Psoas muscle (tissue), 8 donors: ENCODE data around the gene SURF2. TPM values are rescaled to one million over a fixed set of nuclear protein-coding genes. Genes with fewer than 3 reads are reported as not detected.

Experiments
- ATAC-seq, 4 donors: fragments of 200-7000 bp; cut with Tn5 transposase; one replicate each; pipeline ENCODE4 v1.9.1; 2020; ENCODE audit warnings: moderate library complexity in 3 of 4, mild to moderate bottlenecking in 2 of 4
- DNase-seq, 2 donors: peaks; one replicate each; pipeline ENCODE4 v3.0.0-alpha.2; 2020
- H3K27ac ChIP-seq: fragments of 200-600 bp; one replicate; pipeline ENCODE4 v1.8.0; 2022
- H3K27me3 ChIP-seq, 3 donors: fragments of 200-600 bp in 1 of 3; one replicate each; pipeline versions ENCODE4 v1.6.1 to v1.8.0; 2013 to 2022; ENCODE audit warnings: low read length in 2 of 3, mild to moderate bottlenecking in 2 of 3, moderate library complexity in 1 of 3; ENCODE audit not compliant: insufficient read depth in 3 of 3
- H3K36me3 ChIP-seq, 2 donors: fragments of 200-600 bp in 1 of 2; one replicate each; pipeline versions ENCODE4 v1.6.1 to v1.8.0; 2013 to 2022; ENCODE audit warnings: low read depth in 1 of 2, mild to moderate bottlenecking in 1 of 2, moderate library complexity in 1 of 2; ENCODE audit not compliant: insufficient read depth in 1 of 2
- H3K4me1 ChIP-seq: fragments of 200-600 bp; one replicate; pipeline ENCODE4 v1.8.0; 2022
- H3K4me3 ChIP-seq: fragments of 200-600 bp; one replicate; pipeline ENCODE4 v1.8.0; 2022; ENCODE audit warnings: mild to moderate bottlenecking
- H3K9me3 ChIP-seq: fragments of 200-600 bp; one replicate; pipeline ENCODE4 v1.8.0; 2022
- WGBS, 3 donors: extraction: QIAGEN DNeasy Blood & Tissue Kit; methylation state at CpG; one replicate each; pipeline versions ENCODE4 v1.1.6 to v1.1.7; 2013; 5-methylcytosine and 5-hydroxymethylcytosine counted together
- intact Hi-C, 2 donors: fragments of 100-400 bp; cut with DNase I; formaldehyde crosslinking; loops; one replicate each; pipeline versions ENCODE4 v1.11.0 to v1.14.2; 2022
- polyA plus RNA-seq, 3 donors: library from polyadenylated mRNA; stranded (reverse); fragments of 200-250 nt; gene quantifications; one replicate each; pipeline ENCODE4 v1.2.3, GENCODE V29; 2013
- total RNA-seq, 4 donors: library from RNA; stranded (reverse); fragmentation: NEBNext Ultra II Directional in 2 of 4; extraction: Animal tissue kit (Norgen Biotek cat#: 25700) in 2 of 4; gene quantifications; one replicate each; pipeline versions ENCODE4 v1.2.1 to v1.2.4, GENCODE V29; 2021 to 2023
- TF ChIP-seq, protein P1 (sequence below): fragments of 200-600 bp; IDR thresholded peaks from one replicate; pipeline ENCODE4 v1.8.0; 2022; ENCODE audit warnings: antibody characterized with exemption
- donor health status: healthy with polysubstance abuse.
- donor health status: DM: no; HTN: no; CAD: no; lungs with moderate emphysema.
- donor health status: Bipolar disorder and iron deficiency.
- donor health status: healthy.
- donor health status: DM: yes; HTN: yes; CAD: no.
- donor health status: DM: no; HTN: no; CAD: no.
- donor health status: DM: no; HTN: no; CAD: no.
- donor health status: DM: yes; HTN: yes; CAD: no.

Gene SURF2
- total and polyA plus RNA-seq, 7 donors: 10.9 to 50.6 (median 13.8) TPM

DNA sequence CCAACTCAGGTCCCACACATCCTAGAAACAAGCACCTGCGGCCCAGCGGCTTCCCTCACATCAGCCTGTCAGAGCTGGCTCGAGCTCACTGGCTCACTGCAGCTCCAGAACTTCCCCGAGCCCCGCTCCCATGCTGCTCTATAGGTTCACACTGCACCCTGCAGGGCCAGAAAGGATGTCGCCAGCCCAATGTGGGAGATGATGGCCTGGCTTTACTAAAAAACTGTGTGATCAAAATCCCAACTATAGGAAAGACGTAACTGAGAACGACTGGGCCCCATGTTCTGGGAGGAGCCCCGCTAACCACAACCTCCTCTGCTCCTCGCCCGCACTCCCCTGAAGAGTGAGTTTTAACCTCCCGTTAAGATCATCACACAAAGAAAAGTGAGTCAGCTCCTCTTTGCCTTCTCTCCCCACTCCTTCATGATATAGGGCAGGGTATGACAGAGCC, 14.9 kb downstream of the SURF2 start:
- WGBS, 3 donors: 67 to 76% (median 69%) methylated on average over 12 of the region's 12 CpGs
- peaks cover 0 to 35% of the 10 kb centered on the region in 2 donors for H3K36me3 ChIP-seq
- H3K27ac ChIP-seq: no peak overlapping the region
- no peaks in the 10 kb centered on the region for H3K27me3 ChIP-seq
- no peaks in the 10 kb centered on the region for H3K9me3 ChIP-seq
- no peak overlapping the region for H3K4me3 ChIP-seq
- peaks cover 71% of the 10 kb centered on the region for H3K4me1 ChIP-seq
- ATAC-seq: no peak
- no peak for DNase-seq
- TF ChIP-seq, protein P1, sequence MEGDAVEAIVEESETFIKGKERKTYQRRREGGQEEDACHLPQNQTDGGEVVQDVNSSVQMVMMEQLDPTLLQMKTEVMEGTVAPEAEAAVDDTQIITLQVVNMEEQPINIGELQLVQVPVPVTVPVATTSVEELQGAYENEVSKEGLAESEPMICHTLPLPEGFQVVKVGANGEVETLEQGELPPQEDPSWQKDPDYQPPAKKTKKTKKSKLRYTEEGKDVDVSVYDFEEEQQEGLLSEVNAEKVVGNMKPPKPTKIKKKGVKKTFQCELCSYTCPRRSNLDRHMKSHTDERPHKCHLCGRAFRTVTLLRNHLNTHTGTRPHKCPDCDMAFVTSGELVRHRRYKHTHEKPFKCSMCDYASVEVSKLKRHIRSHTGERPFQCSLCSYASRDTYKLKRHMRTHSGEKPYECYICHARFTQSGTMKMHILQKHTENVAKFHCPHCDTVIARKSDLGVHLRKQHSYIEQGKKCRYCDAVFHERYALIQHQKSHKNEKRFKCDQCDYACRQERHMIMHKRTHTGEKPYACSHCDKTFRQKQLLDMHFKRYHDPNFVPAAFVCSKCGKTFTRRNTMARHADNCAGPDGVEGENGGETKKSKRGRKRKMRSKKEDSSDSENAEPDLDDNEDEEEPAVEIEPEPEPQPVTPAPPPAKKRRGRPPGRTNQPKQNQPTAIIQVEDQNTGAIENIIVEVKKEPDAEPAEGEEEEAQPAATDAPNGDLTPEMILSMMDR: no peak
- intact Hi-C loops: no loop called here

DNA sequence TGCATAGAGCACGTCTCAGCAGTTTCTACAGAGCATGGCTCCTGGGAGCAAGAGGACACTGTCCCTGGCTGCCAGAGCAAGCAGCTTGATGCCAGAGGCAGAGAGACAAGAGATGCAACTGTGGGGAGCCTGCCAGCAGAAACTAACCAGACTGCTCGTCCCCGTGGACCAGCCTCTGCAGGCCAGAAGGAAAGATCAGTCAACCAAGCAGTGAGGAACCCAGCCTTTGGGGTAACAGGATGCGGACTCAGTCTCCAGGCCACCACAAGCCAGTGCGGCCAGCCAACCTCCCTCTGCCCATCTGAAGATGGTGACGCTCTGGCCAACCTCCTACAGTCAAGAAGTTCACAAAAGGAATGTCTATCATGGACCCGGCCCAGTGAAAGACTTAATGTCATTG, 15.8 kb downstream of the SURF2 start:
- TF ChIP-seq, protein P1: no peak
- H3K4me3 ChIP-seq: peak overlapping the region; percentile 4
- ATAC-seq (no peak), DNase-seq (peak; percentile 53 to 81)
- peak overlapping the region; percentile 15 for H3K27ac ChIP-seq
- intact Hi-C loops: no loop called here
- no peaks in the 10 kb centered on the region for H3K27me3 ChIP-seq
- H3K36me3 ChIP-seq: peaks cover 0 to 26% of the 10 kb centered on the region in 2 donors
- WGBS, 3 donors: 31 to 47% (median 38%) methylated on average over 7 of the region's 7 CpGs
- H3K9me3 ChIP-seq: no peaks in the 10 kb centered on the region
- peaks cover 77% of the 10 kb centered on the region for H3K4me1 ChIP-seq

DNA sequence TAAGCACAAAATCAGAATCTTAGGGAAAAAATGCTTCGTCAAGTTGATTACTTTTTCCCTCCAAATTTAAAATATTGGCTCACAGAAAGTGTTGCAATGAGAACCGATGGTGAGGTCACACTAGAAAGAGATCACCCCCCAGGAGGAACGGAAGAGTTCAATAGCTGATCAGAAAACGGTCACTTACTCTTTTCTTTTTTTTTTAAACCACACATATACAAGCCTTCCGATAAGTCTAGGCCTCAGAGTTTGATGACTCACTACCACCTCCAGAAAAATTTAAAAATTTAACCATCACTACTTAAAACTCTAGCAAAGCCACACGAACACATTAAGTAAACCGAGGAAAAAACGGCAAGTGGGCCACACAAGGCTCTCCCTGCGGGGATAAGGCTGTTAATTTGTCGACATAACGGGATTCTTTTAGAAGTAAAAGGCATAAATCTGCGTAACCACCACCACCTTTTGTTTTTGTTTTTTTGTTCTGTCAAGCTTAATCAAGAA, 18.3 kb downstream of the SURF2 start:
- no peak for DNase-seq
- H3K9me3 ChIP-seq: no peaks in the 10 kb centered on the region
- TF ChIP-seq, protein P1: no peak
- 14 to 24% (median 19%) methylated on average over 12 of the region's 12 CpGs for WGBS, 3 donors
- peaks cover 54% of the 10 kb centered on the region for H3K4me1 ChIP-seq
- peak overlapping the region; percentile 100 for H3K4me3 ChIP-seq
- no peaks in the 10 kb centered on the region for H3K27me3 ChIP-seq
- ATAC-seq: no peak
- H3K36me3 ChIP-seq: peaks cover 0 to 16% of the 10 kb centered on the region in 2 donors
- intact Hi-C loops: loop anchor here (2.0 to 5.0 kb wide), 2 partner anchors 22 to 37 kb away; partner anchors contain the start of gene SURF6 (in 1 of the 2)
- peak overlapping the region; percentile 97 for H3K27ac ChIP-seq

DNA sequence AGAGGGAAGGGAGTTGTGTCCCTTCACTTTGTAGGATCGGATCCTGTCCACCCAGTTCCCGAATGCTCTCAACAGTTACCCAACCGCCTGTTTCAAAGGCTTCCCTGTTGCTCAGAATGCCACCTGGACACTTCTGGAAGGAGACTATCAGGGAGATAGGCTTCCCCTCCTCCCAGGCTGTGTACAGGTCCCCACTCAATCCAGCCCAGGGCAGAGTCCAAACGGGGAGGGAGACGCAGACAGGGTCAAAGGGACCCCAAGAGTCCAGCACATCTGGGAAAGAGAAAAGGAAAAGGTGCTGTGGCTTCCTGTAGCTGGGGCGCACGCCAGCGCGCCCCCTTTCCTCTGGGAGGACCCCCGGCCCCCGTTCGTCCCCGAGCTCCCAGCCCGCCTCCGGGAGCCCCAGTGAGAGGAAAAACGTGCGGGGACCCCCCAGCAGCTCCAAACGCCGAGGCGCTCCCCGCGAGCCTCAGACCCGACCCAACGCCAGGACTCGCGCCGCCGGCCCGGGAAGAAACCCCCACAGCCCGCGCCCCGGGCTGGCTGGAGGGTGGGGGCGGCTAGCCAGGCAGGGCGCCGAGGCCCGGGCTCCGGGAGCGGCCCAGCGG, 18.9 kb downstream of the SURF2 start:
- peak in 1 of 2 donors; percentile 57 for DNase-seq
- peak in 2 of 4 donors; percentile 15 to 24 for ATAC-seq
- Histone ChIP-seq H3K4me3 (peak overlapping the region; percentile 100), H3K27me3 (no peaks in the 10 kb centered on the region), H3K27ac (peak overlapping the region; percentile 97), H3K36me3 (peaks cover 0 to 11% of the 10 kb centered on the region in 2 donors), H3K4me1 (peaks cover 48% of the 10 kb centered on the region), H3K9me3 (no peaks in the 10 kb centered on the region)
- intact Hi-C loops: loop anchor here (2.0 to 5.0 kb wide), 2 partner anchors 22 to 38 kb away; partner anchors contain the start of gene SURF6 (in 1 of the 2)
- WGBS, 3 donors: 1% methylated on average over 35 to 39 of the region's 39 CpGs
- TF ChIP-seq, protein P1: no peak
